MM.1S (cell line): ENCODE results near the gene VNN1.

Experiments
- DNase-seq: peaks from one replicate; pipeline ENCODE4 v3.0.0-alpha.2; 2015
- H2AFZ ChIP-seq: fragments of 300-600 bp; sonication (generic); 2 replicates; pipeline ENCODE4 v1.6.0; 2016; ENCODE audit warnings: antibody characterized with exemption, low read length
- H3F3A ChIP-seq: fragments of 300-600 bp; sonication (generic); 2 replicates; pipeline ENCODE4 v1.6.1; 2016; ENCODE audit warnings: mild to moderate bottlenecking, antibody characterized with exemption, low read length, moderate library complexity, mixed read lengths; ENCODE audit not compliant: insufficient read depth
- H3K27ac ChIP-seq: fragments of 300-600 bp; sonication (generic); 2 replicates; pipeline ENCODE4 v1.5.1; 2016; ENCODE audit warnings: mild to moderate bottlenecking, low read length
- H3K27me3 ChIP-seq: fragments of 300-600 bp; sonication (generic); replicated peaks from 2 replicates; pipeline ENCODE4 v1.6.0; 2016; ENCODE audit warnings: low read length; ENCODE audit not compliant: insufficient read depth
- H3K36me3 ChIP-seq: fragments of 300-600 bp; sonication (generic); replicated peaks from 2 replicates; pipeline ENCODE4 v1.6.1; 2016; ENCODE audit warnings: mild to moderate bottlenecking, low read length, mixed read lengths; ENCODE audit not compliant: insufficient read depth
- H3K4me1 ChIP-seq: fragments of 300-600 bp; sonication (generic); 2 replicates; pipeline ENCODE4 v1.6.1; 2016; ENCODE audit warnings: low read length, mixed read lengths
- H3K4me2 ChIP-seq: fragments of 300-600 bp; sonication (generic); 2 replicates; pipeline ENCODE4 v1.6.0; 2016; ENCODE audit warnings: low read depth, low read length
- H3K4me3 ChIP-seq: fragments of 300-600 bp; sonication (generic); 2 replicates; pipeline ENCODE4 v1.5.1; 2016; ENCODE audit warnings: low read length, mixed read lengths
- H3K79me2 ChIP-seq: fragments of 300-600 bp; sonication (generic); 2 replicates; pipeline ENCODE4 v1.6.1; 2016; ENCODE audit warnings: mixed run types, low read length, mixed read lengths
- H3K9ac ChIP-seq: fragments of 300-600 bp; sonication (generic); 2 replicates; pipeline ENCODE4 v1.6.1; 2016; ENCODE audit warnings: low read length, mixed read lengths
- H3K9me2 ChIP-seq: fragments of 300-600 bp; sonication (generic); replicated peaks from 2 replicates; pipeline ENCODE4 v1.6.1; 2016; ENCODE audit warnings: mild to moderate bottlenecking, low read length, mixed read lengths; ENCODE audit not compliant: insufficient read depth
- H3K9me3 ChIP-seq: fragments of 300-600 bp; sonication (generic); replicated peaks from 2 replicates; pipeline ENCODE4 v1.6.1; 2016; ENCODE audit warnings: mild to moderate bottlenecking, low read length, mixed read lengths; ENCODE audit not compliant: insufficient read depth
- H4K20me1 ChIP-seq: fragments of 300-600 bp; sonication (generic); 2 replicates; pipeline ENCODE4 v1.6.1; 2016; ENCODE audit warnings: mild to moderate bottlenecking, low read length, moderate library complexity, mixed read lengths; ENCODE audit not compliant: insufficient read depth
- CTCF ChIP-seq: fragments of 300-600 bp; sonication (generic); IDR thresholded peaks from 2 replicates; pipeline ENCODE4 v1.5.1; 2016; ENCODE audit warnings: antibody characterized with exemption, low read length, mixed read lengths
- EZH2 ChIP-seq: fragments of 300-600 bp; sonication (generic); optimal IDR thresholded peaks from 2 replicates; pipeline ENCODE3; 2017; ENCODE audit warnings: low read depth, mild to moderate bottlenecking, antibody characterized with exemption, low read length, mixed read lengths
- EZH2phosphoT487 ChIP-seq: fragments of 300-600 bp; sonication (generic); IDR thresholded peaks from 2 replicates; pipeline ENCODE4 v1.6.1; 2018; ENCODE audit warnings: antibody characterized with exemption, low read length

VNN1 gene

GRCh38 chr6:132634796-132635195 is 79.1 kb downstream of the VNN1 start:
- H3K9me3 ChIP-seq = no peaks in the 10 kb centered on the region
- H3K4me3 ChIP-seq = no peak overlapping the region
- H3K4me1 ChIP-seq = peaks cover 8% of the 10 kb centered on the region; the same call in 1 of the 2 replicates
- no peak overlapping the region for H2AFZ ChIP-seq
- DNase-seq = no peak
- H3K27ac ChIP-seq = no peak overlapping the region
- H3K27me3 ChIP-seq = no peaks in the 10 kb centered on the region
- H3K4me2 ChIP-seq = no peak overlapping the region
- H3K36me3 ChIP-seq = no peaks in the 10 kb centered on the region
- H3K79me2 ChIP-seq = no peaks in the 10 kb centered on the region
- no peaks in the 10 kb centered on the region for H3K9me2 ChIP-seq
- H3F3A ChIP-seq = no peaks in the 10 kb centered on the region
- no peak for TF ChIP-seq EZH2
- no peak for TF ChIP-seq CTCF
- TF ChIP-seq EZH2phosphoT487 = no peak
- no peak overlapping the region for H3K9ac ChIP-seq
- H4K20me1 ChIP-seq = no peaks in the 10 kb centered on the region

GRCh38 chr6:132633362-132633761 is 80.5 kb downstream of the VNN1 start:
- H3K9me3 ChIP-seq = no peaks in the 10 kb centered on the region
- no peaks in the 10 kb centered on the region for H3F3A ChIP-seq
- H3K27ac ChIP-seq = no peak overlapping the region
- H3K36me3 ChIP-seq = no peaks in the 10 kb centered on the region
- H3K4me1 ChIP-seq = no peaks in the 10 kb centered on the region
- DNase-seq = no peak
- H3K4me2 ChIP-seq = no peak overlapping the region
- H2AFZ ChIP-seq = no peak overlapping the region
- TF ChIP-seq EZH2 (no peak), EZH2phosphoT487 (no peak), CTCF (no peak)
- no peak overlapping the region for H3K4me3 ChIP-seq
- H4K20me1 ChIP-seq = no peaks in the 10 kb centered on the region
- H3K9me2 ChIP-seq = no peaks in the 10 kb centered on the region
- H3K9ac ChIP-seq = no peak overlapping the region
- no peaks in the 10 kb centered on the region for H3K79me2 ChIP-seq
- H3K27me3 ChIP-seq = no peaks in the 10 kb centered on the region
